Activated CD4-positive, alpha-beta memory T cell treated with anti-CD3 and anti-CD28 coated beads, Interleukin-2, amount 10 ng/mL, durations not matched to agents 7 days and 5 days (primary cell): ENCODE data around the gene SMIM12. TPM values are rescaled to one million over a fixed set of nuclear protein-coding genes. Genes with fewer than 3 reads are reported as not detected.

Experiments used
- CTCF ChIA-PET: fragments of 350-600 bp; sonication (Branson Sonifier 250); formaldehyde crosslinking; loops from one replicate; lab custom pipeline; 2021; ENCODE audit warnings: antibody characterized with exemption, inconsistent platforms; lab: Charles Lee
- POLR2A ChIA-PET: fragments of 350-600 bp; sonication (Branson Sonifier 250); formaldehyde crosslinking; loops from one replicate; lab custom pipeline; 2021; ENCODE audit warnings: antibody characterized with exemption; lab: Charles Lee
- DNase-seq: peaks from one replicate; pipeline ENCODE4 v3.0.0-alpha.2; 2020
- H3K27ac Mint-ChIP-seq: one replicate; pipeline ENCODE4 v1.8.0; 2021; ENCODE audit warnings: mild to moderate bottlenecking, mixed read lengths
- H3K27me3 Mint-ChIP-seq: one replicate; pipeline ENCODE4 v1.8.0; 2021; ENCODE audit warnings: mixed read lengths
- H3K36me3 Mint-ChIP-seq: one replicate; pipeline ENCODE4 v1.8.0; 2021; ENCODE audit warnings: low read depth, mixed read lengths
- H3K4me1 Mint-ChIP-seq: one replicate; pipeline ENCODE4 v1.8.0; 2021; ENCODE audit warnings: mixed read lengths
- H3K4me3 Mint-ChIP-seq: one replicate; pipeline ENCODE4 v1.8.0; 2021; ENCODE audit warnings: mild to moderate bottlenecking, mixed read lengths
- H3K9me3 Mint-ChIP-seq: one replicate; pipeline ENCODE4 v1.8.0; 2021; ENCODE audit warnings: mixed read lengths
- total RNA-seq, 2 experiments: library from RNA; stranded (reverse); gene quantifications; one replicate each; pipeline ENCODE4 v1.2.3, GENCODE V29; 2021

The SMIM12 gene
- total RNA-seq, 2 experiments from 2014 or later = 45.9 to 48.5 TPM

DNA sequence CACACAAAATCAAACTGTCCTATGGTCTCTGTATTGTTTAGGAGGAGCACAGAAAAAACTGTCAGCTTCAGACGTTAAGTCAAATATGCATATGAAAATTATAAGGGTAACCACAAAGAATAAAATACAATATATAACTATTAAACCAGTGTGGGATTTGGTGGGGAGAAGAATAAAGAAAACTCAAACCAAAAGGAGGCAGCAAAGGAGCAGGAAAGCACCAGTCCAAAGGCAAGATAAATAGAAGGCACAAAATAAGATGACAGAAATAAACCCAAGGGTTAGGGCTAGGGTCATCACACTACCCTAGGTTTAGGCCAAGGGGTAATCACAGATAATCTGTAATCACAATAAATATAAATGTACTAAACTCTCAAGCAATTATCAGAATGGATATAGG lies 37.1 kb upstream of the SMIM12 start:
- Mint-ChIP-seq H3K4me1 (no peaks in the 10 kb centered on the region), H3K36me3 (peaks cover 2% of the 10 kb centered on the region), H3K9me3 (peaks cover 4% of the 10 kb centered on the region), H3K4me3 (no peak overlapping the region), H3K27me3 (peaks cover 18% of the 10 kb centered on the region), H3K27ac (no peak overlapping the region)
- CTCF ChIA-PET = no interaction called here
- DNase-seq = no peak
- POLR2A ChIA-PET = no interaction called here

DNA sequence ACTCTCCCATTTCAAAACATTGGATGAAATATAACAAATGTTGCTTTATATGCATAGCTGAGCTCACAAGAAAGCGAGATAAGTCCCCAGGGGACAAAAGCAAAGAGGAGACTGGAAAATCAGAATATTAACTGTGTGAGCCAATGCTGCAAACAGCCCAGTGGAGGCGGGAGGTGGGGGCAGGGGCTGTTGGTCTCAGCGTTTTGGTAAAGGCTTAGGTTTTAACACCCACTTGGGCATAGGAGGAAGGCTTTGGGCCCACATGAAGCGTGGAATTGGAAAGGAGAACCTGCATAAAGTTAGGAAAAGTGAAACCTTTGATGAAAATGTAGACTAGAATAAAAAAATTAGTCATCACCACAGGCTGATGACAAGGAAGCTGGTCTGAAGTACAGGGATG lies 30.2 kb upstream of the SMIM12 start:
- Mint-ChIP-seq H3K36me3 (peaks cover 2% of the 10 kb centered on the region), H3K4me3 (no peak overlapping the region), H3K27me3 (peaks cover 30% of the 10 kb centered on the region), H3K9me3 (peaks cover 4% of the 10 kb centered on the region), H3K27ac (no peak overlapping the region), H3K4me1 (peaks cover 4% of the 10 kb centered on the region)
- POLR2A ChIA-PET = no interaction called here
- CTCF ChIA-PET = interaction anchor here (1.2 kb wide), 1 partner anchor 23 kb away, joined by 5 read pairs; no protein-coding TSS in a partner anchor
- DNase-seq = no peak

DNA sequence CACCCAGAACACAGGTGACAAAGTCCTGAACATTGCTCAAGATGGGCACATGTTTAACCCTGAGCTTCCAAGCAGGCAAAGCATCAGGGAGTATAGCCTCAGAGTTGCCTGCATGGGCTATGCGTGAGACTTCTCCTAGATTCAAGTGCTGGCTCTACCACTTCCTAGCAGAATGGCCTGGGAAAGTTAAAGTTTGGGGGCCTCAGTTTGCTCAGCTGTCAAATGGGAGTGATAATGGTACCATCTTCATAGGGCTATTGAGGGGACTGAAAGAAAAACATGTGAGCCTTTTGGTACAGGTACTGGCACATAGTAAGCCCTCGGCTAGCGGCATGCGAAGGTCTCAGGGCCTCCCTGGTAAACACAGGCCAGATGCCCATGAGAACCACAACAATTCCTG lies 28.0 kb upstream of the SMIM12 start:
- DNase-seq = no peak
- Mint-ChIP-seq H3K27ac (no peak overlapping the region), H3K4me1 (peaks cover 4% of the 10 kb centered on the region), H3K4me3 (no peak overlapping the region), H3K36me3 (peaks cover 1% of the 10 kb centered on the region), H3K27me3 (peaks cover 41% of the 10 kb centered on the region), H3K9me3 (peaks cover 3% of the 10 kb centered on the region)
- ChIA-PET POLR2A (no interaction called here), CTCF (no interaction called here)

DNA sequence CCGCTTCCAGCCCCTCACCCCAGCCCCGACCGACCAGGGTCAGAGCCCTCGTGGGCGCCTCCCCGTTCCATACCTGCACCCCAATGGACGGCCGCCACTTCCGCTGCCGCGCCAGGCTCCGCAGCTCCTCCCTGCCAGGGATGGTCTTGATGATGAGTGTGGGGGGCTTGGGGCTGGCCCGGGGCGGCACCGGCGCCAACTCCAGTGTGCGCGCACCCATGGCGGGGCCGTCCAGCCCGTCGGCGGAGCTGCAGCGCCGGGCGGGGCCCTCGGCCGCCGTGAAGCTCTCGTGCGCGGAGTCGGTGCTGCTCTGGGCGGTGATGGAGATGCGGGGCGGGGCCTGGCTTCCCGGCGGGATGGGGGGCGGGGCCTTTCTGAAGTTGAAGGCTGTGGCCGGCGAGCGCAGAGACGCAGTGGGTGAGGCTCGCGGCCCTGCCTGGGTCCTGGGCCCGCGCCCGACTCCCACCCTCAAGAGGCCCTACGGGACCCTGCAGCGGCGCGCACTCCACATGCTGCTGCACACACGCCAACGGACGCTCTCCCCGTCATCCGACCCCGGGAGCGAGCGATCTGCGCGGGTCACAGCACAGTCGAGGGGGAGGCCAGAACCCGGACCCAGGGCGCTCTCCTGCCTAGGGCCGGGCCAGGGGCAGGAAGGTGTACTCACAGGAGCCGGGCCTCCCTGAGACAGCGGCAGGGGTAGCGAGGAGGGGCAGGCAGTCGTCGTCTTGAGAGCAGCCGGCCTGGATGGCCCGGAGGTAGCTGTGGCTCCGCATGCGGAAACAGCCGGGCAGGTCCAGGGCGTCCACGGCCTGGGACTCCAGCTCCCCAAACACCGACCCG lies 26.1 kb upstream of the SMIM12 start:
- Mint-ChIP-seq H3K27ac (no peak overlapping the region), H3K4me1 (peaks cover 4% of the 10 kb centered on the region), H3K4me3 (peak overlapping the region; percentile 56), H3K9me3 (no peaks in the 10 kb centered on the region), H3K27me3 (peaks cover 37% of the 10 kb centered on the region), H3K36me3 (no peaks in the 10 kb centered on the region)
- ChIA-PET CTCF (interaction anchor here (0.9 to 1.7 kb wide), 4 partner anchors 19 to 33 kb away, joined by 3 to 5 read pairs (median 4); partner anchors contain the start of gene SMIM12), POLR2A (interaction anchor here (1.5 kb wide), 1 partner anchor 17 kb away, joined by 4 read pairs; no protein-coding TSS in a partner anchor)
- DNase-seq = peak; percentile 59

DNA sequence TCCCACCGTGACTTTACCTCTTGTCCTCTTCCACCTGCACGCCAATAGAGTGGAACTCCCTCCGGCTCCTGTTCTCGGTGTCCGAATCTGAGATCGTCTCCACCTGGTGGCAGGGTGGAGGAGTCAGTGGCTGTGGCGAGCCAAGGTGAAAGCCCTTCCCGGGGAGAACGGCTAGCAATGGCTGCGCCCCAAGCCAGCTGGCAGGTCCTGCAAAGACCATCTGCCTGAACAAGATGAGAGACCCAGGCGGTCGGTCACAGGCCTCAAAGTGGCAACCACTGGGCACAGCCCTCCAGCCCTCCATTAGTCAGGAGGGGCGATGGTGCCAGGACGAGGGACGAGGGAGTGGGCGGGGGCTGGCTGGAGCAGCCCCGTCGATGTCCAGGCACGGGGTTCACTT lies 25.4 kb upstream of the SMIM12 start:
- H3K36me3 Mint-ChIP-seq = no peaks in the 10 kb centered on the region
- ChIA-PET CTCF (interaction anchor here (0.9 to 1.7 kb wide), 3 partner anchors 19 to 25 kb away, joined by 3 to 5 read pairs (median 3); partner anchors contain the start of gene SMIM12), POLR2A (interaction anchor here (1.5 kb wide), 1 partner anchor 17 kb away, joined by 4 read pairs; no protein-coding TSS in a partner anchor)
- peaks cover 37% of the 10 kb centered on the region for H3K27me3 Mint-ChIP-seq
- no peak overlapping the region for H3K27ac Mint-ChIP-seq
- DNase-seq = no peak
- H3K4me3 Mint-ChIP-seq = peak overlapping the region; percentile 56
- H3K9me3 Mint-ChIP-seq = no peaks in the 10 kb centered on the region
- H3K4me1 Mint-ChIP-seq = peaks cover 4% of the 10 kb centered on the region

DNA sequence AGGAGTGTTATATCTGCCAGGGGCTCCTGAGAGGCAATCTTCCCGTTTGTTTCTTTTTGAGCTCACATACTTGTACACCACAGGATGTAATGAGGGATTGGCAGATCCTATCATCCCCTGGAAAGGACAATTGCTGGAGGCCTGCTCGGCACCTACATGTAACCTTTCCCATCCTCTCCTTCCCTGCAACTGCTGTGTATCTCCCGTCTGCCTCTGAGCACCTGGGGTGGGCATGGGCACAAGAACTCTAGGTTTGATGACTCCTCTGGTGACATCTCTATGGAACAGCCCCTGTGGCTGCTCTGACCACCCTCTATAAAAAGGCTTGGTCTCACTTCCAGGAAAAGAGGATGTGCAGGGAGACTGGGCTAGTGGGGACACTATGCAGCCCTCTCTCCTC lies 25.0 kb upstream of the SMIM12 start:
- Mint-ChIP-seq H3K4me1 (peaks cover 4% of the 10 kb centered on the region), H3K36me3 (no peaks in the 10 kb centered on the region), H3K27me3 (peaks cover 35% of the 10 kb centered on the region), H3K9me3 (no peaks in the 10 kb centered on the region), H3K4me3 (no peak overlapping the region), H3K27ac (no peak overlapping the region)
- CTCF ChIA-PET = interaction anchor here (1.7 kb wide), 1 partner anchor 20 kb away, joined by 5 read pairs; no protein-coding TSS in a partner anchor
- no peak for DNase-seq
- POLR2A ChIA-PET = no interaction called here

DNA sequence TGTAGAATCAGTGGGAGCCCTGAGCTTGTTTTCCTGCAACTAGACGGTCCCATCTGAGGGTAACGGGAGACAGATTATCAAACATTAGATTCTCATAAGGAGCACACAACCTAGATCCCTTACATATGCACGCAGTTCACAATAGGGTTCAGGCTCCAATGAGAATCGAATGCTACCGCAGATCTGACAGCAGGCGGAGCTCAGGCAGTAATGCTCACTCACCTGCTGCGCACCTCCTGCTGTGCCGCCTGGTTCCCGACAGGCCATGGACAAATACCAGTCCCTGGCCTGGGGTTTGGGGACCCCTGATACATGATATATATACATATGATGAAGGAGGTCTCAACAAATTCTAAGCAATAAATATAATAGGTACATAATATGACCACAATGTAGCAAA lies 19.7 kb upstream of the SMIM12 start:
- no peaks in the 10 kb centered on the region for H3K4me1 Mint-ChIP-seq
- no peaks in the 10 kb centered on the region for H3K9me3 Mint-ChIP-seq
- ChIA-PET CTCF (interaction anchor here (2.1 to 2.2 kb wide), 2 partner anchors 13 to 27 kb away, joined by 4 to 7 read pairs; no protein-coding TSS in a partner anchor), POLR2A (no interaction called here)
- DNase-seq = no peak
- no peaks in the 10 kb centered on the region for H3K36me3 Mint-ChIP-seq
- H3K27me3 Mint-ChIP-seq = peaks cover 38% of the 10 kb centered on the region
- H3K27ac Mint-ChIP-seq = no peak overlapping the region
- no peak overlapping the region for H3K4me3 Mint-ChIP-seq

DNA sequence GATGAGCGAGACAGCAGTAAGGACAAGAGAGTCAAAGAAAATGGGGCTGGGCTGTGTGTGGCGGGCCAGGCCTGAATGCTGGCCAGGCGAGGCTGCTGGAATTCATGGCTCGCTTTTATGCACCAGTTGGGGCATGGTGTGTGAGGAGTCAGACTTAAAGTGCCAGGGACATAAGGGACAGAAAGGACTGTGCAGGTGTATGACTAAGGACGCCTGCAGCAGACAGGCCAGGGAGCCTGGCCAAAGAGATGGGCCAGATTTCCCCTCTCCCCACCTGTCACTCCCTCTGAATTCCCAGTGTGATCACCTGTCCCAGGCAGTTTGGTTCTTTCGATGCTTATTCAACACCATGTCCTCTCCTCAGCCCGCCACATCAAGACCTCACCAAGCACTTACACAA lies 16.9 kb upstream of the SMIM12 start:
- Mint-ChIP-seq H3K36me3 (no peaks in the 10 kb centered on the region), H3K9me3 (no peaks in the 10 kb centered on the region), H3K27ac (no peak overlapping the region), H3K4me1 (no peaks in the 10 kb centered on the region), H3K4me3 (no peak overlapping the region), H3K27me3 (peaks cover 52% of the 10 kb centered on the region)
- POLR2A ChIA-PET = no interaction called here
- no peak for DNase-seq
- CTCF ChIA-PET = interaction anchor here (1.0 kb wide), 1 partner anchor 12 kb away, joined by 3 read pairs; no protein-coding TSS in a partner anchor

DNA sequence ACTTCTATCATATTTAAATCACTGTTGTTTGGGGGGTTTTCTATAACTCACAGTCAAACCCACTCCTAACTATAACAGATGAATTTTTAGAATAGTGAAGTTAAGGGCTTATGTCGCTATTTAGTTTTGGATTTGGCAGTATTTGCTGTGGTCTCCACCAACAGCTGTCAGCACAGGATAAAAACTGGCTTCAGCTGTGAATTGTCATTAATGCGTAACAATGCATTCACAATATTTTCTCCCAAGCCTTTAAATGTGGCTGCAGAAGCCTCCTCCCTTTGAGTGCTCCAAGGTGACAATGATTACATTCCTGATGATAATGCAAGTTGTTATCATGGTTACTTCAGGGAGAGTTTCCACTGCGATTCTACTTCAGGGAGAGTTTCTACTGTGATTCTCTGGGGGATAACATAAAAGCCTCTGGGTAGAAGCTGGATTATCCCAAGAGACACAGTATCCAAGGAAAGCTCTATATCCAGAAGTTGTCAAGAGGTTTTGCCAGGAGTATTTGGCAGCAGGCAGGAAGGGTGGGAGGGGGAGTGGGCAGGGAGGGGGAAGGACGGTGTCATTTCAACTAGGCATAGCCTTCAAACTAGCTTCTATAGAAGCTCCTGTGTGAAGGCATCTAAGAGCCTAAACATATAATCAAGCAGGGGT lies 14.9 kb upstream of the SMIM12 start:
- Mint-ChIP-seq H3K27ac (no peak overlapping the region), H3K4me1 (no peaks in the 10 kb centered on the region), H3K36me3 (no peaks in the 10 kb centered on the region), H3K4me3 (no peak overlapping the region), H3K9me3 (no peaks in the 10 kb centered on the region), H3K27me3 (peaks cover 55% of the 10 kb centered on the region)
- ChIA-PET POLR2A (no interaction called here), CTCF (interaction anchor here (0.9 to 1.6 kb wide), 2 partner anchors 8 to 15 kb away, joined by 3 to 5 read pairs; partner anchors contain the start of gene SMIM12)
- DNase-seq = no peak

DNA sequence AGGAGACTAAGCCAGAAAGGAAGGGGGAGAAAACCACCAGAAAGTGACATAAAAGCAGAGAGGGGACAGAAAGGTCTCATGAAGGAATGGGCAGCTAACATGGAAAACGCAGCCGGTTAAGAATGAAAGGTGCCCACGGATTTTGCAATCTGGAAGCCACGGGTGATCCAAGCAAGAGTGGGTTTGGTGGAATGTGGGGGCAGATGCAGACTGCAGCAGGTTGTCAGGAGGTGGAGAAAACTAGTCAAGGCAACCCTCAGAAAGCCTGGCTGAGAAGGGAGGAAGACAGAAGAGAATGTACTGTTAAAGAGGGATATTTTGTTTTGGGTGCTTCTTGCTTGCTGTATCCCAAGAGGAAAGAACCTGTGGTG lies 12.6 kb upstream of the SMIM12 start:
- DNase-seq = no peak
- H3K4me3 Mint-ChIP-seq = no peak overlapping the region
- H3K4me1 Mint-ChIP-seq = no peaks in the 10 kb centered on the region
- H3K9me3 Mint-ChIP-seq = no peaks in the 10 kb centered on the region
- ChIA-PET POLR2A (no interaction called here), CTCF (interaction anchor here (1.1 kb wide), 1 partner anchor 19 kb away, joined by 4 read pairs; no protein-coding TSS in a partner anchor)
- H3K27ac Mint-ChIP-seq = no peak overlapping the region
- no peaks in the 10 kb centered on the region for H3K36me3 Mint-ChIP-seq
- peaks cover 56% of the 10 kb centered on the region for H3K27me3 Mint-ChIP-seq

DNA sequence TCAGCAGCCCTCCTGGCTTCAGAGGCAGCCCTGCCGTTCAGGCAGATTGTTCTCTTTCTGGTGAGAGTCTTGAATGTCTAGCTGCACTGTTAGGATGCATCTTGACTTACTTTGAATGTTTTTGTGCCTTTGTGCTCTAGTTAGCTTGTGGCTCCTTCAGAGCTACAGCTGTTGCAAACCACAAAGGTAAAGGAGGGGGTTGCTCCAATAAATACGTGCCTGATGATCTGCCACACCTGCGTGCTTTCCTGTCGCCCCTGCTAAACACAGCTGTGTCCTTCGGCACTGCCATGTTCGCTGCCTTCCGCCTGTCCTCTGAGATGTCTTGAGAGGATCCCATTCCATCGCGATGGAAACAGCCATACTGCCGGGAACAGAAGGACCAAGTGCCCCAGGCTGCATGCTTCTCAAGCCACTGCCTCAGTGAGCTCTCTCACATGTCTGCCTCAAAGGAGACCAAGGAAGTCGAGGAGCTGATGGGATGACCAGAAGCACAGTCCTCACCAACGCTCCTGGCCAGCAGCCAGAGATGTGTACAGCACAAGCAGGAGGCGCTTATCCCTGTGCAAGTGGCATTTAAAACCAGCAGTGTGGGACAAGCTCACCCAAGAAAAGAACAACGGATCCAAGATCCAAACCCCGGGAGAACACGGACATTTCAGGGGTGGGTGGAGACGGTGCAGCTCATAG lies 12.0 kb upstream of the SMIM12 start:
- Mint-ChIP-seq H3K9me3 (no peaks in the 10 kb centered on the region), H3K4me3 (no peak overlapping the region), H3K27ac (no peak overlapping the region), H3K36me3 (no peaks in the 10 kb centered on the region), H3K4me1 (no peaks in the 10 kb centered on the region), H3K27me3 (peaks cover 51% of the 10 kb centered on the region)
- POLR2A ChIA-PET = no interaction called here
- DNase-seq = no peak
- CTCF ChIA-PET = interaction anchor here (1.1 kb wide), 1 partner anchor 19 kb away, joined by 4 read pairs; no protein-coding TSS in a partner anchor

DNA sequence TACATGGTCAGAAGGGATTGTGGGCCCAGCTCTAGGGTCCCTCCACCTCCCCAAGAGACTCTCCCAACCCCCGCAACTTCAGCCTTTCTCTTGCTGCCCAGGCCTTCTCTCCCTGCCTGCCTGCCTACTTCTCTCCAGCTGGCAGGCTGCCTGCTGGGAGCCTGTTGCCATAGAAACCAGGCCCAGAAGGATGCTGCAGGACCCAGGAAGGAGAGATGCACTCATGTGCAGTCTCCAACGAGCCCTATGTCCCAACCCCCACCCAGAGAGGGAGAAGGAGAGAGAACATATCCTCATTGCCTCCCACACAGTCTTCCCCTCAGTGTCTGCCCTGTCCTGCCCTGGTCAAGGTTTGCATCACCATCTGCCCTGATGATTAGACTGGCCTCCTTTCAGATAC lies 10.8 kb upstream of the SMIM12 start:
- no peak overlapping the region for H3K4me3 Mint-ChIP-seq
- no peaks in the 10 kb centered on the region for H3K9me3 Mint-ChIP-seq
- no peak overlapping the region for H3K27ac Mint-ChIP-seq
- H3K4me1 Mint-ChIP-seq = peaks cover 2% of the 10 kb centered on the region
- DNase-seq = no peak
- peaks cover 42% of the 10 kb centered on the region for H3K27me3 Mint-ChIP-seq
- ChIA-PET CTCF (interaction anchor here (1.7 to 2.5 kb wide), 2 partner anchors 10 to 18 kb away, joined by 8 to 9 read pairs; partner anchors contain the start of gene SMIM12), POLR2A (no interaction called here)
- no peaks in the 10 kb centered on the region for H3K36me3 Mint-ChIP-seq
